OCI-LY3 (cell line): Measurements from ENCODE around the gene EBLN1.

Source experiments
- H2AFZ ChIP-seq: fragments of 200-600, 300-600 bp; shearing (Covaris generic); 2 replicates; pipeline ENCODE4 v1.6.0; 2014; ENCODE audit warnings: antibody characterized with exemption, low read depth, low read length
- H3K27ac ChIP-seq: fragments of 200-600, 300-600 bp; sonication (generic); 2 replicates; pipeline ENCODE4 v1.5.1; 2014; ENCODE audit warnings: mild to moderate bottlenecking, low read length, moderate library complexity, mixed read lengths
- H3K27me3 ChIP-seq: fragments of 200-600, 300-600 bp; sonication (generic); 2 replicates; pipeline ENCODE4 v1.6.1; 2014; ENCODE audit warnings: low read depth, low read length, mixed read lengths
- H3K36me3 ChIP-seq: fragments of 200-600, 300-600 bp; sonication (generic); replicated peaks from 2 replicates; pipeline ENCODE3; 2014; ENCODE audit warnings: low read depth, low read length, mixed read lengths
- H3K4me1 ChIP-seq: fragments of 300-600, 200-600 bp; sonication (generic); 2 replicates; pipeline ENCODE4 v1.6.1; 2014; ENCODE audit warnings: low read length, mixed read lengths
- H3K4me2 ChIP-seq: fragments of 200-600, 300-600 bp; sonication (generic); 2 replicates; pipeline ENCODE4 v1.6.1; 2014; ENCODE audit warnings: low read length, mixed read lengths
- H3K4me3 ChIP-seq: fragments of 300-600, 200-600 bp; sonication (generic); 2 replicates; pipeline ENCODE4 v1.5.1; 2014; ENCODE audit warnings: antibody characterized with exemption, mild to moderate bottlenecking, low read length, moderate library complexity
- H3K79me2 ChIP-seq: fragments of 300-600, 200-600 bp; shearing (Covaris generic); 2 replicates; pipeline ENCODE4 v1.6.1; 2014; ENCODE audit warnings: mild to moderate bottlenecking, low read length, mixed read lengths
- H3K9ac ChIP-seq: fragments of 300-600, 200-600 bp; shearing (Covaris generic); 2 replicates; pipeline ENCODE4 v1.6.0; 2014; ENCODE audit warnings: mild to moderate bottlenecking, low read length, moderate library complexity
- H3K9me3 ChIP-seq: fragments of 200-600, 300-600 bp; shearing (Covaris generic); 2 replicates; pipeline ENCODE4 v1.6.1; 2014; ENCODE audit warnings: low read length, mixed read lengths; ENCODE audit not compliant: insufficient read depth
- H4K20me1 ChIP-seq: fragments of 200-600, 300-600 bp; sonication (generic); 2 replicates; pipeline ENCODE4 v1.6.1; 2016; ENCODE audit warnings: low read length, mixed read lengths; ENCODE audit not compliant: insufficient read depth
- CTCF ChIP-seq: fragments of 200-600, 300-600 bp; sonication (generic); IDR thresholded peaks from 2 replicates; pipeline ENCODE4 v1.5.1; 2014; ENCODE audit warnings: antibody characterized with exemption, low read length, low read depth
- EZH2phosphoT487 ChIP-seq: fragments of 200-600 bp; shearing (Covaris generic); IDR thresholded peaks from 2 replicates; pipeline ENCODE4 v1.6.1; 2018; ENCODE audit warnings: antibody characterized with exemption, mixed run types, low read depth

The EBLN1 gene

GRCh38 chr10:22170582-22170981 is 47.2 kb downstream of the EBLN1 start:
- Histone ChIP-seq H3K36me3 (no peaks in the 10 kb centered on the region), H3K4me1 (no peaks in the 10 kb centered on the region), H4K20me1 (no peaks in the 10 kb centered on the region), H3K79me2 (no peaks in the 10 kb centered on the region), H3K27me3 (no peaks in the 10 kb centered on the region), H2AFZ (no peak overlapping the region), H3K4me2 (no peak overlapping the region), H3K27ac (no peak overlapping the region), H3K9ac (no peak overlapping the region), H3K4me3 (no peak overlapping the region), H3K9me3 (no peaks in the 10 kb centered on the region)
- TF ChIP-seq CTCF (no peak), EZH2phosphoT487 (no peak)

- H3K4me3 ChIP-seq: no peak overlapping the region
- H3K4me1 ChIP-seq: no peaks in the 10 kb centered on the region
- no peak overlapping the region for H2AFZ ChIP-seq
- no peak overlapping the region for H3K4me2 ChIP-seq
- no peaks in the 10 kb centered on the region for H3K36me3 ChIP-seq
- no peaks in the 10 kb centered on the region for H3K79me2 ChIP-seq
- no peak overlapping the region for H3K27ac ChIP-seq
- H3K9ac ChIP-seq: no peak overlapping the region
- no peaks in the 10 kb centered on the region for H4K20me1 ChIP-seq
- no peak for TF ChIP-seq CTCF
- no peak for TF ChIP-seq EZH2phosphoT487
- no peaks in the 10 kb centered on the region for H3K27me3 ChIP-seq
- no peaks in the 10 kb centered on the region for H3K9me3 ChIP-seq
Observed at GRCh38 chr10:22159979-22160378, 57.8 kb downstream of the EBLN1 start.

- no peak overlapping the region for H3K4me2 ChIP-seq
- H3K9ac ChIP-seq: no peak overlapping the region
- H3K79me2 ChIP-seq: no peaks in the 10 kb centered on the region
- no peak overlapping the region for H3K4me3 ChIP-seq
- H3K4me1 ChIP-seq: no peaks in the 10 kb centered on the region
- H3K9me3 ChIP-seq: no peaks in the 10 kb centered on the region
- H3K36me3 ChIP-seq: no peaks in the 10 kb centered on the region
- TF ChIP-seq CTCF (no peak), EZH2phosphoT487 (no peak)
- no peak overlapping the region for H2AFZ ChIP-seq
- no peaks in the 10 kb centered on the region for H4K20me1 ChIP-seq
- H3K27ac ChIP-seq: no peak overlapping the region
- H3K27me3 ChIP-seq: no peaks in the 10 kb centered on the region
Observed at GRCh38 chr10:22159180-22159579, 58.6 kb downstream of the EBLN1 start.
